Esophagus squamous epithelium (tissue), 4 donors: ENCODE data around the gene FOXP1.

Experiments
- POLR2A ChIP-seq, 4 donors: fragments of 450-650 bp; IDR thresholded peaks; one replicate each; pipeline ENCODE4 v1.6.1; 2017; ENCODE audit warnings: antibody characterized with exemption in 4 of 4, mild to moderate bottlenecking in 4 of 4, moderate library complexity in 3 of 4
- TF ChIP-seq, protein P1 (sequence below), 6 experiments: fragments of 450-650 bp in 4 of 6; fragments of 200-600 bp in 2 of 6; sonication (generic) in 2 of 6; IDR thresholded peaks; one replicate each; pipeline ENCODE4 v1.5.1; 2016 to 2019; ENCODE audit warnings: antibody characterized with exemption in 6 of 6, mild to moderate bottlenecking in 4 of 6, moderate library complexity in 4 of 6

DNA sequence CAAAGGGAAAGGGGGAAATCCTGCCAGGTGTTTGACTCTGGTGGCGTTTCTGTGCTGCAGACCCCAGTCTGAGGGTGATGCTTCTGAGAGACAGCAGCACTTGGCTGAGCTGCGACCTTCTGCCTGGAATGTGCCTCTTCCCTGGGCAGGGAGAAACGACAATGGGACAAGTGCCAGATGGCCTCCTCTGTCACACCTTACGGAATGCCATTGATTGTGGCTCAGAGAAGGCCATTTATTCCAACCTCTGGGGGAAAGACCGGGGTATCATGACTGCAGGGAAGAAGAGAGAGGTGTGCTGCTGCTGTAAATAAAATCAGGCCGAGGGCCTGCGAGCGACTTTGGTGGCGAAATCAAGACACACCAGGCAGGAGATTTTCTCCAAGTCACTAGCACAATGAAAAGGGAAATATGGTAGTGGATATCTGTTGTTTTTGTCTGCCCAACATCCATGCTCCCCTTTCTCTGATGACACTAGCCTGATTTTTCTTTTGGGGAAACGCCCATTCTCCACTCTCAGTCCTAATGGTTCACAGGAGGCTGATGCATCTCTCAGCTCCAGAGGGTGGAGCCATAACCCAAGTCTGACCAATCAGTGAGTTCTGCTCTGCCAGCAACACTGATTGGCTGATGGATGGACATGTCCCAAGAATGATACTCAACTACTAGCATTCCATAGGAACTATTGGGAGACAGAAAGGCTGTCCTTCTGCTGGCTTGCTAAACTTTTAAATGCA, 336.1 kb downstream of the FOXP1 start:
- TF ChIP-seq, protein P1, sequence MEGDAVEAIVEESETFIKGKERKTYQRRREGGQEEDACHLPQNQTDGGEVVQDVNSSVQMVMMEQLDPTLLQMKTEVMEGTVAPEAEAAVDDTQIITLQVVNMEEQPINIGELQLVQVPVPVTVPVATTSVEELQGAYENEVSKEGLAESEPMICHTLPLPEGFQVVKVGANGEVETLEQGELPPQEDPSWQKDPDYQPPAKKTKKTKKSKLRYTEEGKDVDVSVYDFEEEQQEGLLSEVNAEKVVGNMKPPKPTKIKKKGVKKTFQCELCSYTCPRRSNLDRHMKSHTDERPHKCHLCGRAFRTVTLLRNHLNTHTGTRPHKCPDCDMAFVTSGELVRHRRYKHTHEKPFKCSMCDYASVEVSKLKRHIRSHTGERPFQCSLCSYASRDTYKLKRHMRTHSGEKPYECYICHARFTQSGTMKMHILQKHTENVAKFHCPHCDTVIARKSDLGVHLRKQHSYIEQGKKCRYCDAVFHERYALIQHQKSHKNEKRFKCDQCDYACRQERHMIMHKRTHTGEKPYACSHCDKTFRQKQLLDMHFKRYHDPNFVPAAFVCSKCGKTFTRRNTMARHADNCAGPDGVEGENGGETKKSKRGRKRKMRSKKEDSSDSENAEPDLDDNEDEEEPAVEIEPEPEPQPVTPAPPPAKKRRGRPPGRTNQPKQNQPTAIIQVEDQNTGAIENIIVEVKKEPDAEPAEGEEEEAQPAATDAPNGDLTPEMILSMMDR (IDR thresholded peaks at IDR 0.05): no peak
- no peak for TF ChIP-seq POLR2A (IDR thresholded peaks at IDR 0.05)
